GM21576 (cell line): ENCODE measurements around the gene CHURC1.

Experiments
- ATAC-seq: cut with Tn5 transposase; IDR thresholded peaks from one replicate; pipeline ENCODE4 v1.9.1; 2021; ENCODE audit warnings: mild to moderate bottlenecking, moderate library complexity; ENCODE audit not compliant: unreplicated experiment

CHURC1 gene

GRCh38 chr14:64937821-64938193 is 23.6 kb downstream of the CHURC1 start:
- no peak for ATAC-seq

GRCh38 chr14:64938972-64939816 is 24.9 kb downstream of the CHURC1 start:
- no peak for ATAC-seq

GRCh38 chr14:64939817-64940190 is 25.5 kb downstream of the CHURC1 start:
- ATAC-seq: no peak

- no peak for ATAC-seq
Measured at GRCh38 chr14:64940336-64940910, 26.2 kb downstream of the CHURC1 start.

- ATAC-seq: no peak
Measured at GRCh38 chr14:64942531-64943111, 28.4 kb downstream of the CHURC1 start, which contains the start of gene GPX2. GPX2 (minus strand) TSS chr14:64942745; CDS start chr14:64942726, 19 bp downstream.

- no peak for ATAC-seq
Measured at GRCh38 chr14:64943556-64943955, 29.3 kb downstream of the CHURC1 start.

GRCh38 chr14:64944041-64944440 is 29.8 kb downstream of the CHURC1 start:
- ATAC-seq: no peak

GRCh38 chr14:64944861-64945260 is 30.6 kb downstream of the CHURC1 start:
- no peak for ATAC-seq

- no peak for ATAC-seq
Measured at GRCh38 chr14:64945431-64946178, 31.4 kb downstream of the CHURC1 start.

- ATAC-seq: no peak
Measured at GRCh38 chr14:64946310-64947045, 32.2 kb downstream of the CHURC1 start.

GRCh38 chr14:64947710-64948611 is 33.7 kb downstream of the CHURC1 start:
- ATAC-seq: no peak

- ATAC-seq: no peak
Measured at GRCh38 chr14:64948612-64949210, 34.5 kb downstream of the CHURC1 start.

- ATAC-seq: no peak
Measured at GRCh38 chr14:64950889-64951288, 36.6 kb downstream of the CHURC1 start.

- no peak for ATAC-seq
Measured at GRCh38 chr14:64951291-64951690, 37.0 kb downstream of the CHURC1 start.

- no peak for ATAC-seq
Measured at GRCh38 chr14:64951724-64952123, 37.5 kb downstream of the CHURC1 start.

GRCh38 chr14:64952598-64953309 is 38.5 kb downstream of the CHURC1 start:
- ATAC-seq: no peak

GRCh38 chr14:64953310-64953654 is 39.0 kb downstream of the CHURC1 start:
- no peak for ATAC-seq

- no peak for ATAC-seq
Measured at GRCh38 chr14:64953661-64954060, 39.4 kb downstream of the CHURC1 start.
